GM19240 (cell line): ENCODE data around the gene SCNN1G.

ENCODE experiments used
- DNase-seq: peaks from one replicate; pipeline ENCODE4 v3.0.0; 2011; ENCODE audit warnings: low spot score; ENCODE audit not compliant: insufficient read length

The SCNN1G gene

GRCh38 chr16:23152386-23153178, 30.0 kb upstream of the SCNN1G start:
- no peak for DNase-seq

GRCh38 chr16:23155445-23156049, 27.0 kb upstream of the SCNN1G start:
- DNase-seq, result no peak

DNA sequence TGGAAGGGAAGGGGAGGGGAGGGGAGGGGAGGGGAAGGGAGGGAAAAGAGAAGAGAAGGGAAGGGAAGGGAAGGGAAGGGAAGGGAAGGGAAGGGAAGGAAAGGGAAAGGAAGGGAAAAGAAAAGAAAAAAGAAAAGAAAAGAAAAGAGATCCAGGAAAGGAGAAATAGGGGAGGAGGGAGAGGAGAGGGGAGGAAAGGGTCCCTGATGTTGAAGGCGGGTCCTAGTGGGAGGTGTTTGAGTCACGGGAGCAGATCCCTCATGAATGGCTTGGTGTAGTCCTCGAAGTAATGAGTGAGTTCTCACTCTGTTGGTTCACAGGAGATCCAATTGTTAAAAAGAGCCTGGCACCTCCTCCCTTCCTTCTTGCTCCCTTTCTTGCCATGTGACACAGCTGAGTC, 26.4 kb upstream of the SCNN1G start:
- DNase-seq, result no peak

DNA sequence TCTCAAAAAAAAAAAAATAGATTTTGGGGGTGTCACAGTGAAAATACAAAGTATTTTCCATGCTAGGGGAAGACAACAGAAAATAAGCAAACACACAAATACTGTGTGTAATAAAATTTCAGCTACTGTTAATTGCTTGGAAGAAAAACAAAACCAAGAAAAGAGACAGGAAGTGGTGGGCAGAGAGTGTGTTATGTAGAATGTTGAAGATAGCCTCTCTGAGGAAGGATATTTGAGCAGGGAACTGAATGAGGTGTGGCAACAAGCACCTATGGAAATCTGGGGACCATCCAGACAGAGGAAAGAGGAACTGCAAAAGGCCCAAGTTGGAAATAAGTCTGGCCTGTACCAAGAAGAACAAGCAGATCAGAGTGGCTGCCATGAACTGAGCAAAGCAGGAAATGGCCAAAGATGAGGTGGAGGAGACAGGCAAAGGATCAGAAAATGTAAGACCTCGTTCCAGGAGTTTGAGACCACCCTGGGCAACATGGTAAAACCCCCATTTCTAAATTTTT, 25.5 kb upstream of the SCNN1G start:
- DNase-seq, result no peak

GRCh38 chr16:23158114-23158513, 24.4 kb upstream of the SCNN1G start:
- DNase-seq, result no peak

- DNase-seq, result no peak
Measured at GRCh38 chr16:23160082-23160481, 22.5 kb upstream of the SCNN1G start.

DNA sequence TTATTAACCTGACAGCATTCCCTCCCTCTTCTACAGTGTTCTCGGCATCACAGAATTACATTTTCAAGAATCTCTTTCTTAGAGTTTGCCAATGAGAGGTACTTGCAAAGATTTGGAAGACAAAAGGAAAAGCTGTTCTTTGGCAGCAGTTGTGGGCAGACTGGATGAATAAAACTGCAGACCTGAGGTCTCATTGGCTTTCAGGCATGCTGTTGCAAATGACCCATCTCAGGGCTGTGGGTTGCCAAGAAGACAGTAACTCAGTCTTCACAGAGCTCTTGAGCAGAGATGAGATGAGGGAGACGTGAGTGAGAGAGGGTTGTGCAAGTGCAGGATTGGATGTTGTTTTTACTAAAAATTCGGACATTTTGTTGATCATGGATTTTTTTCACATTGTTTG, 22.0 kb upstream of the SCNN1G start:
- DNase-seq, result no peak

GRCh38 chr16:23163921-23164320, 18.6 kb upstream of the SCNN1G start:
- no peak for DNase-seq

DNA sequence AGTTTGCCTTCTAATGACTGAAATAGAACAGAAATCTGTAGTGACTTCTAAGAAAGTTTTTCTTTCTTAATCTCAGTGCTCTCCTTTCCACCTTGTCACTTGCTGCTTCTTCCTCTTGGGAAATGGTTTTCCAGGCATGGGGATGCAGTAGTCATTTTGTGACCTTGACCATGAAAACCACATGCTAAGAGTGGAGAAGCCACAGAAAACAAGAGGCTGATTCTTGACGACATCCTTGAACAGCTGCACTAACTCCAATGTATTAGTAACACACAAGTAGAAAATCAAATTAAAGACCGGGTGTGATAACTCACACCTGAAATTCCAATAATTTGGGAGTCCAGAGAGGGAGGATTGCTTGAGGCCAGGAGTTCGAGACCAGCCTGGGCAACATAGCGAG, 17.8 kb upstream of the SCNN1G start:
- no peak for DNase-seq

DNA sequence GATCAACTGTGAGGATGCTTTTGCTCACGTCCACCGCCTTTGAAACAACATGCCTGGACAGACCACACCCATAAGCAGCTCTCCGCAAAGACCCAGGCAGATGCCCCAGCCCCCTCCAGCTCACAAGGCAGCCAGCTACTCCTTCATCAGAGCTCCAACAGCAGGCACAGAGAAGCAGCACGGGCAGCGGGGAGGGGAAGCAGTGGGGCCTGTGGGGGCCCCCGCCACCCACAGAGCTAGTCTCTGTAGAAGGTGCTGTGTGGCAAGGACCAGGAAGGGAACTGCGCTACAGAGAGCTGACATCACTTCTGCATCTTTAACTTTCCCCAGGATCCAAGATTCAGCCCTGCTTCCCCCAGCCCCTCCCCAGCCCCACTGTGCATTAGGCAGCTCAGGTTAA, 10.0 kb upstream of the SCNN1G start:
- no peak for DNase-seq

DNA sequence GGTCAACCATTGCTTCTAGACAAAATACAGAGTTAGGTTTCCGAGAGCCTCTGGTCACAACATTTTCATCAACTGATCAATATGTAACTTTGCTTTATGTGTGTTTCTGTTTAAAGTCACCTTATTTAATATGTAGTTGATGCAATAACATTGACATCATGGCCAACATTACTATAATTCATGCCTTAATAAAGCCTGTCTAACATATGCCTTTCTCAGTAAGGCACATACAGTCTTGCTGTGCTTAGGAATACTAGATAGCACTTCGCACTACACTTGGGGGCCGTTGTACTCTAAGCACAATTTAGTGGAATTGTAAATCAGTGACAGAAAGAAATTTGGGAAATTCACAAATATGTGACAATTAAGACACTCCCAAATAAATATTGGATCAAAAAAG, 9.6 kb upstream of the SCNN1G start:
- no peak for DNase-seq

- DNase-seq, result no peak
Measured at GRCh38 chr16:23174622-23175021, 7.9 kb upstream of the SCNN1G start.

- no peak for DNase-seq
Measured at GRCh38 chr16:23175651-23176050, 6.9 kb upstream of the SCNN1G start.

GRCh38 chr16:23181506-23181905, 1.0 kb upstream of the SCNN1G start:
- DNase-seq, result no peak

- peak; percentile 88 for DNase-seq
Measured at GRCh38 chr16:23182206-23182678, 303 bp upstream of the SCNN1G start.

GRCh38 chr16:23183543-23183862, 958 bp downstream of the SCNN1G start:
- no peak for DNase-seq

GRCh38 chr16:23185656-23186055, 3.1 kb downstream of the SCNN1G start:
- no peak for DNase-seq

- no peak for DNase-seq
Measured at GRCh38 chr16:23186171-23186570, 3.6 kb downstream of the SCNN1G start.

DNA sequence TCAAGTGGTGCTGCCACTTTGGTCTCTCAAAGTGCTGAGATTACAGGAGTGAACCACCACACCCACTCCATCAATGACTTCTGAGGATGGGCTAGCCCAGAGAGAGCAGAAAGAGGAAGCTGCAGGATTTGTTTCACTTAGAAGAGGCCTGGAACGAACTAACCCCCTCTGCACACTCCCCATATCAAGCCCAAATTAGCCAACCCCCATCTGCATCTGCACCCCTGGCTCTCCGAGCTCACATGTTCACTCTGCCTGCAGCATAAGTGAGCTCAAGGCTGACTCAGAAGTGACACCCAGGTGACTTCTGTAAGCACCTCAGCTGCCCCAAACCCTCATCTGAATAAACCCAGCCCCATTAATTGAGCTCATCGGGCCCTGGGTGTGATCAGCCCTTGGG, 4.8 kb downstream of the SCNN1G start:
- DNase-seq, result no peak

DNA sequence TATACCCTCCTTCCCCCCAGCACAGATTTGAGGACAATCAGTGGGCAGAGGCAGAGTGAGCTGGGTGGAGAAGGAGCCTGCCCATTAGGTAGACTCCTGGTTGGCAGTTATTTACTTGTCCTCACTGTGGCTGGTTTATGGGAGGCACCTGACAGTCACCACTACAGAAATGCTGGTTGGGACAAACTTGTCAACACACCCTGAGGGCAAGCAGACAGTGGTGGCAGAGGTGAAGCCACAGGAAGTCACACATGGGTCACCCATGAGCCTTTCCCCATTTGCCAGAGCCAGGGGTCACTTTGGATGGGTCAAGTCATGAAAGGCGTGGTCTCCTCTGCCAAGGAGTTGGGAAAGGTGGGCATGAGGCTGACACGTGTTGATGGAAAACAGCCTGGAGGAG, 6.4 kb downstream of the SCNN1G start:
- DNase-seq, result no peak

DNA sequence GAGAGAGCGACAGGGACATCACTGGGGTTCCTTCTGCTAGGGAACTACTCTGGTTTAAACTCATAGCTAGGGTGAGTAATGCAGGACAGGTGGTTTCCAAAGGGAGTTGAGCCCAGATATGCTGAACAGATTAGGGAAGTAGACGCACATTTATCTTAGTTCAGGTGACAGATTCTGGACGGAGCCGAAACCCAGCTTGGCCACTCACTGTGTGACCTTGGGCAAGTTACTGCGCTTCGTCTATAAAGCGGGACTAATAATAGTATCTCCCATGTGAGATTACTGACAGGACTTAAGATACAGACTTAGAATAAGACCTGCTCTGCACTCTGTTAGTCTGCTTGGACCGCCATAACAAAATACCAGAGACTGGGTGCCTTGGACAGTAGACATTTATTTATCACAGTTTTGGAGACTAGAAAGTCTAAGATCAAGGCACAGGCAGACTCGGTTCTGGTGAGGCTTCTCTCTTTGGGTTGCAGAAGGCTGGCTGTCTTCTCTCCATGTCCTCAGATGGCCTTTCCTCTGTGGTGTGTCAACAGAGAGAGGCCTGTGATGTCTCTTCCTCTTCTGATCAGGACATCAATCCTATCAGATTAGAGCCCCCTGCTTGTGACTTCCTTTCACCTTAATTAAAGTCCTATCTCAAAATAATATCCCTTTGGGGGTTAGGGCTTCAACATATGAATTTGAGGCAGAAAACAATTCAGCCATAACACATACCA, 12.1 kb downstream of the SCNN1G start:
- no peak for DNase-seq

- no peak for DNase-seq
Measured at GRCh38 chr16:23195366-23195978, 12.9 kb downstream of the SCNN1G start.
